Left lung (tissue), 10 donors: ENCODE data around the gene PTGIS. TPM values are rescaled to one million over a fixed set of nuclear protein-coding genes. Genes with fewer than 3 reads are reported as not detected.
"Not testable (repeated sequence)": the region's sequence is repeated elsewhere in the genome, so short reads cannot be mapped to it uniquely, and the experiment has no call there.

Source experiments
- ATAC-seq: fragments of 200-7000 bp; cut with Tn5 transposase; one replicate; pipeline ENCODE4 v1.9.1; 2020; ENCODE audit warnings: moderate library complexity
- DNase-seq, 4 donors: peaks; one replicate each; pipeline ENCODE4 v3.0.0-alpha.2; 2013 to 2020
- H3K27ac ChIP-seq, 2 donors: fragments of 200-600 bp; sonication (generic) in 1 of 2; one replicate each; pipeline versions ENCODE4 v1.5.0 to v1.8.0; 2020 to 2021
- H3K27me3 ChIP-seq, 2 donors: fragments of 200-600 bp; sonication (generic) in 1 of 2; one replicate each; pipeline versions ENCODE4 v1.5.0 to v1.8.0; 2020 to 2021
- H3K36me3 ChIP-seq, 2 donors: fragments of 200-600 bp; sonication (generic) in 1 of 2; one replicate each; pipeline versions ENCODE4 v1.5.0 to v1.8.0; 2020 to 2021
- H3K4me1 ChIP-seq, 2 donors: fragments of 200-600 bp; one replicate each; pipeline ENCODE4 v1.8.0; 2021
- H3K4me3 ChIP-seq, 2 donors: fragments of 200-600 bp; sonication (generic) in 1 of 2; one replicate each; pipeline versions ENCODE4 v1.5.0 to v1.8.0; 2020 to 2021; ENCODE audit warnings: mild to moderate bottlenecking in 1 of 2
- H3K9me3 ChIP-seq, 2 donors: fragments of 200-600 bp; sonication (generic) in 1 of 2; one replicate each; pipeline versions ENCODE4 v1.5.0 to v1.8.0; 2020 to 2021
- intact Hi-C, 2 donors: fragments of 100-400 bp; cut with DNase I; formaldehyde crosslinking; loops; one replicate each; pipeline versions ENCODE4 v1.11.2 to v1.14.2; 2022
- polyA plus RNA-seq, 6 donors: library from polyadenylated mRNA; unstranded; fragments of 120-200 nt; gene quantifications; one replicate each; pipeline ENCODE4 v1.2.1, GENCODE V29; 2013; ENCODE audit not compliant: insufficient read length in 6 of 6
- total RNA-seq, 2 donors: library from RNA; stranded (reverse); fragmentation: NEBNext Ultra II Directional; extraction: Animal tissue kit (Norgen Biotek cat#: 25700); gene quantifications; one replicate each; pipeline ENCODE4 v1.2.1, GENCODE V29; 2021
- TF ChIP-seq, protein P1 (sequence below), 2 donors: fragments of 200-600 bp; sonication (generic) in 1 of 2; IDR thresholded peaks; one replicate each; pipeline versions ENCODE4 v1.5.0 to v1.8.0; 2021; ENCODE audit warnings: antibody characterized with exemption in 2 of 2
- donor health status: DM: no; HTN: yes; CAD: no.
- donor health status: DM: no; HTN: no; CAD: no.

The PTGIS gene
- total and polyA plus RNA-seq, 8 donors: 6.2 to 46.0 (median 7.0) TPM

GRCh38 chr20:49614338-49615050 is 46.6 kb upstream of the PTGIS start:
- Histone ChIP-seq H3K36me3 (no peaks in the 10 kb centered on the region), H3K9me3 (no peaks in the 10 kb centered on the region), H3K27ac (no peak overlapping the region), H3K4me3 (no peak overlapping the region), H3K4me1 (peaks cover 0 to 25% of the 10 kb centered on the region in 2 donors), H3K27me3 (no peaks in the 10 kb centered on the region)
- intact Hi-C loops: loop anchor here (5.0 to 10.0 kb wide), 2 partner anchors 230 to 233 kb away; no protein-coding TSS in a partner anchor
- DNase-seq (no peak), ATAC-seq (no peak)
- TF ChIP-seq, protein P1, sequence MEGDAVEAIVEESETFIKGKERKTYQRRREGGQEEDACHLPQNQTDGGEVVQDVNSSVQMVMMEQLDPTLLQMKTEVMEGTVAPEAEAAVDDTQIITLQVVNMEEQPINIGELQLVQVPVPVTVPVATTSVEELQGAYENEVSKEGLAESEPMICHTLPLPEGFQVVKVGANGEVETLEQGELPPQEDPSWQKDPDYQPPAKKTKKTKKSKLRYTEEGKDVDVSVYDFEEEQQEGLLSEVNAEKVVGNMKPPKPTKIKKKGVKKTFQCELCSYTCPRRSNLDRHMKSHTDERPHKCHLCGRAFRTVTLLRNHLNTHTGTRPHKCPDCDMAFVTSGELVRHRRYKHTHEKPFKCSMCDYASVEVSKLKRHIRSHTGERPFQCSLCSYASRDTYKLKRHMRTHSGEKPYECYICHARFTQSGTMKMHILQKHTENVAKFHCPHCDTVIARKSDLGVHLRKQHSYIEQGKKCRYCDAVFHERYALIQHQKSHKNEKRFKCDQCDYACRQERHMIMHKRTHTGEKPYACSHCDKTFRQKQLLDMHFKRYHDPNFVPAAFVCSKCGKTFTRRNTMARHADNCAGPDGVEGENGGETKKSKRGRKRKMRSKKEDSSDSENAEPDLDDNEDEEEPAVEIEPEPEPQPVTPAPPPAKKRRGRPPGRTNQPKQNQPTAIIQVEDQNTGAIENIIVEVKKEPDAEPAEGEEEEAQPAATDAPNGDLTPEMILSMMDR (IDR thresholded peaks at IDR 0.05): no peak

DNA sequence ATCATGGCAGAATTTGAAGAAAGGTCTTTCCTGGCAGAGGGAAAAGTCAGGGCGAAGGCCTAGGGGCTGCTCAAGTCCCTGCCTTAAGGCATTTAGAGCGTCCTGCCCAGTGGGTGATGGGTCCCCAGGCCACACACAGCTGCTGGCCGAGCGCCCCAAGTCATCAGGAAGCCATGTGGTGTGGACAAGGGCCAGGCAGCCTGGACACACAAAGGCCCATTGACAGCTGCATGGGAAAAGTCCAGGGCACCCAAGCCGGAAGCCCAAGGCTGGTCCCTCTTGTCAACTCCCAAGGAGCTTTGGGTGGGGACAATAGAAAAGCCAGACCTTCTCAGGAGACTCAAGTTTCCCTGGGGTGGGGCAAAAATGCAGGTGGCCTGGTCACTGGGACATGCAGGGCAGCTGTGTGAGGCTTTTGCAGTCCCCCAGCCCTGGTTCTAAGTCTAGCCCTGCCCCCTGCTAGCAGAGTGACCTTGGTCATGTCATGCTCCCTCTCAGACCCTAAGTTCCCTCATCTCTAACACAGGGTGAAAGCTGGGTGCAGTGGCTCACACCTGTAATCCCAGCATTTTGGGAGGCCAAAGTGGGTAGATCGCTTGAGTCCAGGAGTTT is 44.3 kb upstream of the PTGIS start:
- intact Hi-C loops: loop anchor here (5.0 to 10.0 kb wide), 2 partner anchors 233 to 235 kb away; no protein-coding TSS in a partner anchor
- no peaks in the 10 kb centered on the region for H3K36me3 ChIP-seq
- no peak for DNase-seq
- peaks cover 0 to 9% of the 10 kb centered on the region in 2 donors for H3K27me3 ChIP-seq
- ATAC-seq: no peak
- TF ChIP-seq, protein P1 (IDR thresholded peaks at IDR 0.05): no peak
- no peak overlapping the region for H3K27ac ChIP-seq
- H3K4me1 ChIP-seq: peaks cover 3 to 33% of the 10 kb centered on the region in 2 donors
- H3K9me3 ChIP-seq: no peaks in the 10 kb centered on the region
- no peak overlapping the region for H3K4me3 ChIP-seq

DNA sequence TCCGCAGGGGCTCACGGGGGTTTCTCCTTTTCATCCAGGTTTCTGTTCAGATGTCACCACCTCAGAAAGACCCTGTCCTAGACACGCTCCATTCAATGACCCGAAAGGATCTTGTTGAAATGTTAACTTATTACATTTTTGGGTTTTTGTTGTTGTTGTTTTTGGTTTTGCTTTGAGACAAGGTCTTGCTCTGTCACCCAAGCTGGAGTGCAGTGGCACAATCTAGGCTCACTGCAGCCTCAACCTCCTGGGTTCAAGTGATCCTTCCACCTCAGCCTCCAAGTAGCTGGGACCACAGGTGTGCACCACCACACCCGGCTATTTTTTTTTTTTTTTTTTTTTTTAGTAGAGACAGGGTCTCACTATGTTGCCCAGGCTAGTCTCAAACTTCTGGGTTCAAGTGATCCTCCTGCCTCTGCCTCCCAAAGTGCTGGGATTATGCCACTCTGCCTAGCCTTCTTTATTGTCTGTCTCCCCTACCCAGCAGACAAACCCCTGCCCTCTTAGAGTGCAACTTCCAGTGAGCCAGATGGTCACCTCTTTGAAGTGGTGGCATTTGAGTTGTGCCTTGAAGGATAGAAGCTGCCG is 43.7 kb upstream of the PTGIS start:
- Histone ChIP-seq H3K4me1 (peaks cover 3 to 33% of the 10 kb centered on the region in 2 donors), H3K4me3 (peak overlapping the region in 1 of 2 donors; percentile 16)
- not testable (repeated sequence) for ATAC-seq, DNase-seq, H3K36me3 ChIP-seq, H3K27ac ChIP-seq, H3K9me3 ChIP-seq, H3K27me3 ChIP-seq
- intact Hi-C loops: loop anchor here (5.0 to 10.0 kb wide), 2 partner anchors 233 to 236 kb away; no protein-coding TSS in a partner anchor

DNA sequence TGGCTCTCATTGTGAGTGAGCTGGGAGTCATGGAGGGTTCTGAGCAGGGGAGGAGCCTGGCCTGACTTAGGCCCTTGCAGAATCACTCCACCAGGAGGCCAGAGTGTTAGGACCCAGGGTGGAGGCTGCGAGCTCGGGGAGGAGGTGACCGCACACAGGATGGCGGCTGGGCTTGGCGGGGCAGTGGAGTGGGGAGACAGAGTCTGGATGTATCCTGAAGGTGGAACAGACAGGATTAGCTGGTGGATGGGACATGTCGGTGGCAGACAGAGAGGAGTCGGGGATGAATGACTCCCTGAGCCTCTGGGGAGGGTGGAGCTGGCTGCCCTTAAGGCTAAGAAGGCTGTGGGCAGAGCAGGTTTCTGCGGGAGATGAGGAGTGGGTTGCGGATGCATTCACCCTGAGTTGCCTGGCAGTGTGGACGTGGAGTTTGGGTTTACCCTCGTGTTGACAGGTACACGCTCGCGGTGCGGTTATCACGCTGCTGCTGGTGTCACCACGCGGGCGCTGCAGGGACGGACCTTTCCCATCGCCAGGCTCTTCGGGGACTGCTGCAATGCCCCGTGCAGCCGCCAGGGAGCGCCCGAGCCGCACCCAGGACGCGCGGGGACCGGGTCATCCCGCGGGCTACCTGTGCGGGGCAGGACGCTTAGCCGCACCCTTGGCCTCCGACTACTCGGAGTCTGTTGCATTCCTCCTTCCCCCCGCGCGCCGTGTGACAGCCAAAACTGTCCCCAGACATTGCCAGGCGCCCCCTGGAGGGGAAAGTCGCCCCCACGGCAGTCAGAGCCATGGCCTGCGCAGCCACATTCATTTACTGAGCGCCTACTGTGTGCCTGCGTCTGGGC is 43.0 kb upstream of the PTGIS start:
- Histone ChIP-seq H3K4me1 (peaks cover 3 to 32% of the 10 kb centered on the region in 2 donors), H3K36me3 (no peaks in the 10 kb centered on the region), H3K27ac (no peak overlapping the region), H3K9me3 (no peaks in the 10 kb centered on the region), H3K4me3 (peak overlapping the region; percentile 5 to 16), H3K27me3 (peaks cover 0 to 9% of the 10 kb centered on the region in 2 donors)
- DNase-seq: peak in 3 of 4 donors; percentile 73 to 97 (median 78)
- ATAC-seq: peak; percentile 96
- TF ChIP-seq, protein P1 (IDR thresholded peaks at IDR 0.05): peak; percentile 100
- intact Hi-C loops: loop anchor here (5.0 to 10.0 kb wide), 2 partner anchors 234 to 236 kb away; no protein-coding TSS in a partner anchor
